Liver (tissue), 3 donors: ENCODE results near the gene TRIO.

Source experiments
- ATF3 ChIP-seq: IDR thresholded peaks from 2 replicates; pipeline ENCODE4 v1.6.1; 2016; ENCODE audit warnings: antibody characterized with exemption
- CTCF ChIP-seq: fragments of 150-350 bp; IDR thresholded peaks from 2 replicates; pipeline ENCODE4 v1.5.1; 2017; ENCODE audit warnings: improper control_type of control experiment, low read depth, low read length; ENCODE audit not compliant: missing input control
- EGR1 ChIP-seq, 2 donors: IDR thresholded peaks; 2 replicates each; pipeline ENCODE4 v1.6.1; 2016 to 2018; ENCODE audit warnings: antibody characterized with exemption in 2 of 2, low read depth in 2 of 2
- FOXA1 ChIP-seq: IDR thresholded peaks from 2 replicates; pipeline ENCODE4 v1.6.1; 2016; ENCODE audit warnings: antibody characterized with exemption
- GABPA ChIP-seq, 2 donors: IDR thresholded peaks in 1 of 2; conservative IDR thresholded peaks in 1 of 2; 2 replicates each; pipeline ENCODE4 v1.6.1; 2016; ENCODE audit warnings: antibody characterized with exemption in 2 of 2, mild to moderate bottlenecking in 1 of 2, moderate library complexity in 1 of 2
- HNF4A ChIP-seq, 2 donors: conservative IDR thresholded peaks; 2 replicates each; pipeline ENCODE4 v1.6.1; 2016; ENCODE audit warnings: antibody characterized with exemption in 2 of 2, mild to moderate bottlenecking in 2 of 2
- JUND ChIP-seq, 2 donors: IDR thresholded peaks; 2 replicates each; pipeline ENCODE4 v1.6.1; 2016; ENCODE audit warnings: antibody characterized with exemption in 2 of 2
- MAX ChIP-seq: IDR thresholded peaks from 2 replicates; pipeline ENCODE4 v1.6.1; 2016; ENCODE audit warnings: antibody characterized with exemption
- RAD21 ChIP-seq, 2 donors: IDR thresholded peaks; 2 replicates each; pipeline ENCODE4 v1.6.1; 2016; ENCODE audit warnings: antibody characterized with exemption in 2 of 2, mild to moderate bottlenecking in 2 of 2
- REST ChIP-seq: IDR thresholded peaks from 2 replicates; pipeline ENCODE4 v1.6.1; 2016; ENCODE audit warnings: antibody characterized with exemption, mild to moderate bottlenecking
- SP1 ChIP-seq: IDR thresholded peaks from 2 replicates; pipeline ENCODE4 v1.6.1; 2018; ENCODE audit warnings: antibody characterized with exemption, mild to moderate bottlenecking
- YY1 ChIP-seq: IDR thresholded peaks from 2 replicates; pipeline ENCODE4 v1.6.1; 2016; ENCODE audit warnings: antibody characterized with exemption, mild to moderate bottlenecking
- ZBTB33 ChIP-seq: IDR thresholded peaks from 2 replicates; pipeline ENCODE4 v1.6.1; 2016; ENCODE audit warnings: antibody characterized with exemption
- donor health status: healthy.
- donor health status: healthy.

- no peak for TF ChIP-seq CTCF
- no peak for TF ChIP-seq EGR1 (IDR thresholded peaks at IDR 0.05; ENCODE audit: low read depth in 2 of 2)
- TF ChIP-seq MAX = no peak
- no peak for TF ChIP-seq GABPA (IDR thresholded peaks at IDR 0.05 in 1 of 2, conservative IDR thresholded peaks at IDR 0.05 in 1 of 2)
- no peak for TF ChIP-seq FOXA1
- TF ChIP-seq RAD21 (IDR thresholded peaks at IDR 0.05) = no peak
- no peak for TF ChIP-seq YY1
- no peak for TF ChIP-seq REST
- TF ChIP-seq SP1 = no peak
- TF ChIP-seq HNF4A (conservative IDR thresholded peaks at IDR 0.05) = no peak
- no peak for TF ChIP-seq ZBTB33
- TF ChIP-seq JUND (IDR thresholded peaks at IDR 0.05) = no peak
- no peak for TF ChIP-seq ATF3
Observed at GRCh38 chr5:14145435-14146334, 2.5 kb downstream of the TRIO start.
